ENCODE data around the gene STPG1.

Gene STPG1

DNA sequence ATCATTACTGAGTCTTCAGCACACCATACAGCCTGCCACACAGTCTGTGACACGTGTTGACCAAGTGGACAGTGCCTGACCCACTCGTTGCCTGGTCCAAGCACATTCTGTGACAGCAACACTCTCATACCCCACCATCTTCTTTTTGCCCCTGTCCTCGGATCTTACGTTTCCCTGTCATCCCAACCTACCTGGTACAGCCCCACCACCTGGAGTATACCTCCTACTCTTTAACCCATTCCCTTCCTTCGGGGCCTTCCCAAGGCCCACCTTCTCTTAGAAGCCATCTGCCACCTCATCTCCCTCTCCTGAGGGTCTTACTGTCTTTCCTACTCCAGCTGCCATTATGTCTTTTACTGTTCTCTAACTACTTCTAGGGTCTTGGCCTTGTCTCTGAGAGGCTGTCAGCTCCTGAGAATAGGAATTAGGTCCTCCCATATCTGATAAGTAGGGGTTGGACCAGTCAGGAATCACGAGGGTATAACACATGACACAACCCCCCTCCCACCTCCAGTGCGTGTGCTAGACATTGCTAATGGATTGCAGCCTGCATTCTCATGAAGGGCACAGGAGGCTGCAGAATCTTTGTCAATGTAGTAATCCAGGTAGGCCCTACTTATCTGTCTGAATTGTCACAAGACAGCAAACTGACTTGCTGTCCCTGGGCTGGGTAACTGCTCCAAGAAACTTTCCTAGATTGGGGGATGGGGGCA is 81.5 kb downstream of the STPG1 start:
- Histone ChIP-seq H3K27me3 (ENCODE audit: insufficient read depth, poor library complexity, severe bottlenecking) (peaks cover 3% of the 10 kb centered on the region), H3K4me3 (replicated peaks; ENCODE audit: insufficient read depth, low read length) (no peak overlapping the region), H3K27ac (replicated peaks) (no peak overlapping the region)
- TF ChIP-seq, protein P1, sequence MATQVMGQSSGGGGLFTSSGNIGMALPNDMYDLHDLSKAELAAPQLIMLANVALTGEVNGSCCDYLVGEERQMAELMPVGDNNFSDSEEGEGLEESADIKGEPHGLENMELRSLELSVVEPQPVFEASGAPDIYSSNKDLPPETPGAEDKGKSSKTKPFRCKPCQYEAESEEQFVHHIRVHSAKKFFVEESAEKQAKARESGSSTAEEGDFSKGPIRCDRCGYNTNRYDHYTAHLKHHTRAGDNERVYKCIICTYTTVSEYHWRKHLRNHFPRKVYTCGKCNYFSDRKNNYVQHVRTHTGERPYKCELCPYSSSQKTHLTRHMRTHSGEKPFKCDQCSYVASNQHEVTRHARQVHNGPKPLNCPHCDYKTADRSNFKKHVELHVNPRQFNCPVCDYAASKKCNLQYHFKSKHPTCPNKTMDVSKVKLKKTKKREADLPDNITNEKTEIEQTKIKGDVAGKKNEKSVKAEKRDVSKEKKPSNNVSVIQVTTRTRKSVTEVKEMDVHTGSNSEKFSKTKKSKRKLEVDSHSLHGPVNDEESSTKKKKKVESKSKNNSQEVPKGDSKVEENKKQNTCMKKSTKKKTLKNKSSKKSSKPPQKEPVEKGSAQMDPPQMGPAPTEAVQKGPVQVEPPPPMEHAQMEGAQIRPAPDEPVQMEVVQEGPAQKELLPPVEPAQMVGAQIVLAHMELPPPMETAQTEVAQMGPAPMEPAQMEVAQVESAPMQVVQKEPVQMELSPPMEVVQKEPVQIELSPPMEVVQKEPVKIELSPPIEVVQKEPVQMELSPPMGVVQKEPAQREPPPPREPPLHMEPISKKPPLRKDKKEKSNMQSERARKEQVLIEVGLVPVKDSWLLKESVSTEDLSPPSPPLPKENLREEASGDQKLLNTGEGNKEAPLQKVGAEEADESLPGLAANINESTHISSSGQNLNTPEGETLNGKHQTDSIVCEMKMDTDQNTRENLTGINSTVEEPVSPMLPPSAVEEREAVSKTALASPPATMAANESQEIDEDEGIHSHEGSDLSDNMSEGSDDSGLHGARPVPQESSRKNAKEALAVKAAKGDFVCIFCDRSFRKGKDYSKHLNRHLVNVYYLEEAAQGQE (IDR thresholded peaks at IDR 0.05; ENCODE audit: insufficient replicate concordance, low read depth) = no peak
- TF ChIP-seq, protein P2, sequence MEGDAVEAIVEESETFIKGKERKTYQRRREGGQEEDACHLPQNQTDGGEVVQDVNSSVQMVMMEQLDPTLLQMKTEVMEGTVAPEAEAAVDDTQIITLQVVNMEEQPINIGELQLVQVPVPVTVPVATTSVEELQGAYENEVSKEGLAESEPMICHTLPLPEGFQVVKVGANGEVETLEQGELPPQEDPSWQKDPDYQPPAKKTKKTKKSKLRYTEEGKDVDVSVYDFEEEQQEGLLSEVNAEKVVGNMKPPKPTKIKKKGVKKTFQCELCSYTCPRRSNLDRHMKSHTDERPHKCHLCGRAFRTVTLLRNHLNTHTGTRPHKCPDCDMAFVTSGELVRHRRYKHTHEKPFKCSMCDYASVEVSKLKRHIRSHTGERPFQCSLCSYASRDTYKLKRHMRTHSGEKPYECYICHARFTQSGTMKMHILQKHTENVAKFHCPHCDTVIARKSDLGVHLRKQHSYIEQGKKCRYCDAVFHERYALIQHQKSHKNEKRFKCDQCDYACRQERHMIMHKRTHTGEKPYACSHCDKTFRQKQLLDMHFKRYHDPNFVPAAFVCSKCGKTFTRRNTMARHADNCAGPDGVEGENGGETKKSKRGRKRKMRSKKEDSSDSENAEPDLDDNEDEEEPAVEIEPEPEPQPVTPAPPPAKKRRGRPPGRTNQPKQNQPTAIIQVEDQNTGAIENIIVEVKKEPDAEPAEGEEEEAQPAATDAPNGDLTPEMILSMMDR (IDR thresholded peaks at IDR 0.05; ENCODE audit: insufficient read depth, low read length) = no peak
- TF ChIP-seq POLR2AphosphoS5 (IDR thresholded peaks at IDR 0.05; ENCODE audit: low read depth) (no peak), SPI1 (IDR thresholded peaks at IDR 0.05; ENCODE audit: borderline replicate concordance, low read depth) (no peak), GABPA (IDR thresholded peaks at IDR 0.05; ENCODE audit: low read depth) (no peak)
- no peak for DNase-seq (ENCODE audit: low read depth in 1 of 2, low spot score in 1 of 2)

DNA sequence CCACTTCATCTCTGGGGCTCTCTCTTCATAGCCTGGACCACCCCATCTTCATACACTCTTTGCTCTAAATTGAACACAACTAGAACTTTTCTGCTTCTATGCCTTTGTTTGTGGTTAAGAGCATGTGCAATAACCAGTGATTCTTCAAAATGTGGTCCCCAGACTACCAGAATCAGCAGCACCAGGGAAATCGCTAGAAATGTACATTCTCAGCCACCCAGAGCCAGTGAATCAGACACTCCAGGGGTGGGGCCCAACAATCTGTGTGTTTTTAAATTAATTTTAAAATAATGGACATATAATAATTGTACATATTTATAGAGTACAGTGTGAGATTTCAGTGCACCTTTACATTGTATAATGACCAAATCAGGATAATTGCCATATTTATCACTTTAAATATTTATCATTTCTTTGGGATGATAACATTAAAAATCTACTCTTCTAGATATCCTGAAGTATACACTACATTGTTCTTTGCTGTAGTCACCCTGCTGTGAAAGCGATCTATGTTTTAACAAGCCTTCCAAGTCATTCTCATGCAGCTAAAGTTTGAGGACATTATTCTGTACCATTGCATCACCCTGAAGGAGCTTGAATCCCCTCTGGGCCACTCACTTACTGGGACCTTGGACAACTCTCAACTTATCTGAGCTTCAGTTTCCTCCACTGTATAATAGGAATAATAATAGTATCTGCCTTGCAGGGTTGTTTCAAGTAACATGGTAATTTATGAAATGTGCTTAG is 83.6 kb downstream of the STPG1 start:
- Histone ChIP-seq H3K27ac (replicated peaks) (no peak overlapping the region), H3K4me3 (replicated peaks; ENCODE audit: insufficient read depth, low read length) (no peak overlapping the region), H3K27me3 (ENCODE audit: insufficient read depth, poor library complexity, severe bottlenecking) (peaks cover 13% of the 10 kb centered on the region)

DNA sequence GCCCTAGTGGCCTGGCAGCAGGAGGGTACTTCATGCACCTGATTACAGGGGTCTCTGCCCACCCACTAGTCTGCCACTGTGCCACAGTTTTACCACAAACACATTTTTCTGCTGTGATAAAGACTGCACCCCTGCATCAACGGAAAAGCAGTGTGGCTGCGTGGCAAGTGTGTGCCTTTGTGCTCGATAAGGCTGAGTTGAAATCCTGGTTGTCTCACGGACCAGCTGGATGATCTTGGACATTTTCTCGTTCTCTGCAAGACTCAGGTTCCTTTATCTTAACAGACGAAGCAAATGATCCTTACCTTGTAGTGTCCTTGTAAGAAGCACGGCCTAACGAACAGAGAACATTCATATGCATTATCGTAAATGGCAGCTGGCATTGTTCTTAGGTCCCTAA is 84.3 kb downstream of the STPG1 start:
- TF ChIP-seq SPI1 (IDR thresholded peaks at IDR 0.05; ENCODE audit: borderline replicate concordance, low read depth) (no peak), GABPA (IDR thresholded peaks at IDR 0.05; ENCODE audit: low read depth) (no peak), POLR2AphosphoS5 (IDR thresholded peaks at IDR 0.05; ENCODE audit: low read depth) (no peak)
- TF ChIP-seq, protein P1 (IDR thresholded peaks at IDR 0.05; ENCODE audit: insufficient replicate concordance, low read depth) = no peak
- Histone ChIP-seq H3K27me3 (ENCODE audit: insufficient read depth, poor library complexity, severe bottlenecking) (peaks cover 13% of the 10 kb centered on the region), H3K27ac (replicated peaks) (no peak overlapping the region), H3K4me3 (replicated peaks; ENCODE audit: insufficient read depth, low read length) (no peak overlapping the region)
- DNase-seq (ENCODE audit: low read depth in 1 of 2, low spot score in 1 of 2) = no peak

More for the DNA sequence above, 83.6 kb downstream of the STPG1 start:
- TF ChIP-seq, protein P1 (IDR thresholded peaks at IDR 0.05; ENCODE audit: insufficient replicate concordance, low read depth) = no peak
- TF ChIP-seq POLR2AphosphoS5 (IDR thresholded peaks at IDR 0.05; ENCODE audit: low read depth) (no peak), GABPA (IDR thresholded peaks at IDR 0.05; ENCODE audit: low read depth) (no peak), SPI1 (IDR thresholded peaks at IDR 0.05; ENCODE audit: borderline replicate concordance, low read depth) (no peak)
- TF ChIP-seq, protein P2 (IDR thresholded peaks at IDR 0.05; ENCODE audit: insufficient read depth, low read length) = no peak
- DNase-seq (ENCODE audit: low read depth in 1 of 2, low spot score in 1 of 2) = no peak
